Stimulated activated CD8-positive, alpha-beta memory T cell treated with anti-CD3 and anti-CD28 coated beads, Interleukin-15, amount 100 ng/mL, for 48 hours (primary cell): ENCODE results near the gene SLMAP.

Experiments
- DNase-seq, 2 donors: peaks; one replicate each; pipeline ENCODE4 v3.0.0-alpha.2; 2020; ENCODE audit warnings: low read depth in 2 of 2

SLMAP gene

GRCh38 chr3:57755741-57756527 lies at the start of gene SLMAP:
TSS of gene SLMAP (plus strand) at chr3:57756309. CDS start at chr3:57757652, 1,343 bp downstream.
- peak; percentile 91 to 92 for DNase-seq

- DNase-seq: no peak
These were observed 49.6 kb upstream of the SLMAP start for GRCh38 chr3:57706462-57706861.

GRCh38 chr3:57709031-57709430 lies 47.1 kb upstream of the SLMAP start:
- no peak for DNase-seq

- no peak for DNase-seq
These were observed 46.5 kb upstream of the SLMAP start for GRCh38 chr3:57709559-57709958.

GRCh38 chr3:57715686-57716085 lies 40.4 kb upstream of the SLMAP start:
- DNase-seq: no peak

GRCh38 chr3:57717205-57717868 lies 38.8 kb upstream of the SLMAP start:
- no peak for DNase-seq

GRCh38 chr3:57718118-57718517 lies 38.0 kb upstream of the SLMAP start:
- no peak for DNase-seq

- no peak for DNase-seq
These were observed 29.7 kb upstream of the SLMAP start for GRCh38 chr3:57726397-57726796.

- DNase-seq: no peak
These were observed 29.0 kb upstream of the SLMAP start for GRCh38 chr3:57727106-57727505.

GRCh38 chr3:57729334-57730045 lies 26.6 kb upstream of the SLMAP start:
- no peak for DNase-seq

GRCh38 chr3:57730682-57731081 lies 25.4 kb upstream of the SLMAP start:
- no peak for DNase-seq

- no peak for DNase-seq
These were observed 24.8 kb upstream of the SLMAP start for GRCh38 chr3:57731311-57731710.

GRCh38 chr3:57733790-57734189 lies 22.3 kb upstream of the SLMAP start:
- DNase-seq: no peak

- no peak for DNase-seq
These were observed 20.7 kb upstream of the SLMAP start for GRCh38 chr3:57735405-57735804.

- DNase-seq: no peak
These were observed 18.3 kb upstream of the SLMAP start for GRCh38 chr3:57737840-57738239.

GRCh38 chr3:57738391-57738790 lies 17.7 kb upstream of the SLMAP start:
- no peak for DNase-seq

- no peak for DNase-seq
These were observed 16.1 kb upstream of the SLMAP start for GRCh38 chr3:57740027-57740426.

- DNase-seq: no peak
These were observed 12.6 kb upstream of the SLMAP start for GRCh38 chr3:57743496-57743895.

GRCh38 chr3:57745101-57745500 lies 11.0 kb upstream of the SLMAP start:
- DNase-seq: no peak

GRCh38 chr3:57746156-57747010 lies 9.7 kb upstream of the SLMAP start:
- DNase-seq: no peak

- no peak for DNase-seq
These were observed 6.6 kb upstream of the SLMAP start for GRCh38 chr3:57749542-57749941.

GRCh38 chr3:57752307-57752706 lies 3.8 kb upstream of the SLMAP start:
- no peak for DNase-seq
